IMR-90 (cell line): ENCODE measurements around the gene LSM8. TPM values are rescaled to one million over a fixed set of nuclear protein-coding genes. Genes with fewer than 3 reads are reported as not detected.

ENCODE experiments used
- ATAC-seq: fragments of 200-7000 bp; cut with Tn5 transposase; 2 replicates; pipeline ENCODE4 v1.9.1; 2020; ENCODE audit warnings: low read depth, mild to moderate bottlenecking, moderate library complexity
- BruUV-seq: library from RNA; stranded (reverse); fragments of 400-500 nt; replicated peaks from 2 replicates; lab custom pipeline; 2021; lab: Mats Ljungman, UMichigan
- CTCF ChIA-PET: fragments of 300-600 bp; formaldehyde crosslinking; extraction: SDS; loops from one replicate; lab custom pipeline; 2021; ENCODE audit warnings: antibody characterized with exemption; lab: Yijun Ruan, JAX
- POLR2A ChIA-PET: fragments of 300-600 bp; sonication (Branson Sonifier 250); formaldehyde crosslinking; loops from one replicate; lab custom pipeline; 2022; ENCODE audit warnings: antibody characterized with exemption; ENCODE audit not compliant: unreplicated experiment; lab: Charles Lee
- DNase-seq: peaks from one replicate; pipeline ENCODE4 v3.0.0; 2013
- H2AFZ ChIP-seq: replicated peaks from 2 replicates; pipeline ENCODE3; 2013; ENCODE audit warnings: low read length, mild to moderate bottlenecking; ENCODE audit not compliant: poor library complexity
- H2AK5ac ChIP-seq: 2 replicates; pipeline ENCODE4 v1.6.1; 2013; ENCODE audit warnings: low read depth, low read length, inconsistent platforms
- H2AK9ac ChIP-seq: replicated peaks from 2 replicates; pipeline ENCODE3; 2013; ENCODE audit warnings: mild to moderate bottlenecking, low read depth, low read length, moderate library complexity; ENCODE audit not compliant: poor library complexity
- H2BK120ac ChIP-seq: 2 replicates; pipeline ENCODE4 v1.6.1; 2013; ENCODE audit warnings: low read depth, low read length, inconsistent platforms
- H2BK15ac ChIP-seq: 3 replicates; pipeline ENCODE4 v1.6.1; 2013; ENCODE audit warnings: low read depth, low read length, inconsistent platforms
- H2BK20ac ChIP-seq: 2 replicates; pipeline ENCODE4 v1.6.1; 2013; ENCODE audit warnings: low read depth, mild to moderate bottlenecking, inconsistent platforms, low read length, moderate library complexity
- H2BK5ac ChIP-seq: 2 replicates; pipeline ENCODE4 v1.6.1; 2013; ENCODE audit warnings: mild to moderate bottlenecking, low read depth, low read length, inconsistent platforms; ENCODE audit not compliant: poor library complexity, severe bottlenecking
- H3K14ac ChIP-seq: replicated peaks from 2 replicates; pipeline ENCODE4 v1.6.1; 2013; ENCODE audit warnings: low read depth, low read length, inconsistent platforms
- H3K18ac ChIP-seq: 2 replicates; pipeline ENCODE4 v1.6.1; 2013; ENCODE audit warnings: low read depth, low read length, control low read depth
- H3K23ac ChIP-seq: 2 replicates; pipeline ENCODE4 v1.6.1; 2013; ENCODE audit warnings: low read depth, low read length, inconsistent platforms
- H3K27ac ChIP-seq: 2 replicates; pipeline ENCODE4 v1.5.1; 2013; ENCODE audit warnings: mild to moderate bottlenecking, control low read depth, low read length; ENCODE audit not compliant: insufficient read depth
- H3K27me3 ChIP-seq: 2 replicates; pipeline ENCODE4 v1.6.1; 2013; ENCODE audit warnings: low read length; ENCODE audit not compliant: control insufficient read depth, insufficient read depth
- H3K36me3 ChIP-seq: 2 replicates; pipeline ENCODE4 v1.6.1; 2013; ENCODE audit warnings: low read length, mixed read lengths; ENCODE audit not compliant: control insufficient read depth, insufficient read depth
- H3K4ac ChIP-seq: 2 replicates; pipeline ENCODE4 v1.6.1; 2013; ENCODE audit warnings: low read depth, low read length, inconsistent platforms
- H3K4me1 ChIP-seq: 2 replicates; pipeline ENCODE4 v1.6.1; 2013; ENCODE audit warnings: low read length, mixed read lengths; ENCODE audit not compliant: control insufficient read depth, insufficient read depth
- H3K4me2 ChIP-seq: 2 replicates; pipeline ENCODE4 v1.6.1; 2013; ENCODE audit warnings: low read depth, mild to moderate bottlenecking, control low read depth, low read length, moderate library complexity
- H3K4me3 ChIP-seq: 2 replicates; pipeline ENCODE4 v1.5.1; 2013; ENCODE audit warnings: low read depth, mild to moderate bottlenecking, control low read depth, low read length, moderate library complexity; ENCODE audit not compliant: insufficient read depth
- H3K56ac ChIP-seq: 2 replicates; pipeline ENCODE4 v1.6.1; 2013; ENCODE audit warnings: low read length, inconsistent platforms; ENCODE audit not compliant: insufficient read depth; ENCODE audit errors: extremely low read depth
- H3K79me1 ChIP-seq, 2 experiments: 2 replicates each; pipeline ENCODE4 v1.6.1; 2013; ENCODE audit warnings: low read length in 2 of 2, inconsistent platforms in 1 of 2, low read depth in 1 of 2
- H3K9ac ChIP-seq: 2 replicates; pipeline ENCODE4 v1.6.1; 2013; ENCODE audit warnings: low read depth, low read length, control low read depth
- H3K9me1 ChIP-seq: 2 replicates; pipeline ENCODE4 v1.6.1; 2013; ENCODE audit warnings: low read length, inconsistent platforms; ENCODE audit not compliant: insufficient read depth
- H3K9me3 ChIP-seq: 2 replicates; pipeline ENCODE4 v1.6.1; 2013; ENCODE audit warnings: low read length; ENCODE audit not compliant: control insufficient read depth, insufficient read depth
- H4K20me1 ChIP-seq: 2 replicates; pipeline ENCODE4 v1.6.1; 2013; ENCODE audit warnings: low read length, inconsistent platforms; ENCODE audit not compliant: insufficient read depth
- H4K5ac ChIP-seq: 2 replicates; pipeline ENCODE4 v1.6.1; 2013; ENCODE audit warnings: mild to moderate bottlenecking, low read depth, low read length, control low read depth
- H4K8ac ChIP-seq, 2 experiments: 2 replicates each; pipeline ENCODE4 v1.6.1; 2013; ENCODE audit warnings: low read depth in 2 of 2, low read length in 2 of 2, control low read depth in 1 of 2, inconsistent platforms in 1 of 2
- H4K91ac ChIP-seq: 2 replicates; pipeline ENCODE4 v1.6.1; 2013; ENCODE audit warnings: low read depth, low read length, inconsistent platforms; ENCODE audit not compliant: insufficient read depth
- BHLHE40 ChIP-seq: fragments of 150-350 bp; IDR thresholded peaks from 2 replicates; pipeline ENCODE4 v1.6.1; 2016; ENCODE audit warnings: mild to moderate bottlenecking, low read depth, low read length
- CTCF ChIP-seq: conservative IDR thresholded peaks from 2 replicates; pipeline ENCODE4 v1.5.1; 2012; ENCODE audit warnings: mild to moderate bottlenecking, low read depth, low read length, improper control_type of control experiment
- MAFK ChIP-seq: IDR thresholded peaks from 2 replicates; pipeline ENCODE4 v1.6.1; 2012; ENCODE audit warnings: low read depth, low read length, improper control_type of control experiment
- RAD21 ChIP-seq: IDR thresholded peaks from 2 replicates; pipeline ENCODE4 v1.6.1; 2012; ENCODE audit warnings: low read length, improper control_type of control experiment
- USF2 ChIP-seq: fragments of 150-350 bp; IDR thresholded peaks from 2 replicates; pipeline ENCODE4 v1.6.1; 2017; ENCODE audit warnings: mild to moderate bottlenecking, antibody characterized with exemption, low read length, low read depth
- WGBS, 2 experiments: methylation state at CpG; one replicate each; pipeline versions ENCODE4 v1.1.5 to v1.1.7; 2013; ENCODE audit warnings: missing lambda C conversion rate in 2 of 2; ENCODE audit not compliant: insufficient read length in 1 of 2; ENCODE audit errors: extremely low coverage in 2 of 2; 5-methylcytosine and 5-hydroxymethylcytosine counted together
- dilution Hi-C: fragments of 300-500 bp; cut with HindIII; formaldehyde crosslinking; loops from one replicate; pipeline ENCODE4 v1.14.3; 2018; ENCODE audit warnings: low sequenced_read_pairs; ENCODE audit not compliant: unreplicated experiment
- in situ Hi-C: fragments of 300-500 bp; cut with MboI; formaldehyde crosslinking; loops from 3 replicates; pipeline ENCODE4 v1.14.3; 2019; ENCODE audit warnings: low sequenced_read_pairs, inconsistent platforms, mixed read lengths
- intact Hi-C: fragments of 100-400 bp; cut with micrococcal nuclease; formaldehyde crosslinking; loops from 2 replicates; pipeline ENCODE4 v1.10.0; 2022
- polyA plus RNA-seq, 3 experiments: library from polyadenylated mRNA; depleted of rRNA; stranded (reverse); fragments of >200 nt; gene quantifications; 2 replicates each; pipeline ENCODE4 v1.2.3, GENCODE V29; 2012; ENCODE audit warnings: low replicate concordance in 1 of 3
- total RNA-seq: library from RNA; depleted of rRNA; stranded (reverse); fragments of >200 nt; gene quantifications from 2 replicates; pipeline ENCODE4 v1.2.3, GENCODE V29; 2012

LSM8 gene
- total and polyA plus RNA-seq, 2 of the 4 experiments (the other 2 are of a cell fraction), result 9.7 to 30.2 TPM

GRCh38 chr7:118182593-118183427 is 1.2 kb upstream of the LSM8 start:
- Histone ChIP-seq H3K9me3 (no peaks in the 10 kb centered on the region), H2AK9ac (no peak overlapping the region), H4K20me1 (no peaks in the 10 kb centered on the region; the same call in 1 of the 2 replicates), H4K91ac (peak overlapping the region; percentile 77), H3K4me3 (peak overlapping the region; percentile 74), H2AK5ac (no peak overlapping the region; the same call in 1 of the 2 replicates), H2BK20ac (no peak overlapping the region), H3K56ac (peak overlapping the region; percentile 97), H2BK5ac (peak overlapping the region; percentile 89), H3K4me1 (no peaks in the 10 kb centered on the region), H3K23ac (peak overlapping the region; percentile 97), H3K4me2 (peak overlapping the region; percentile 83), H3K27me3 (no peaks in the 10 kb centered on the region), H4K8ac (peak overlapping the region; percentile 97 to 98), H2AFZ (peak overlapping the region; percentile 87), H3K4ac (peak overlapping the region; percentile 95), H2BK120ac (no peak overlapping the region; the same call in 1 of the 2 replicates), H4K5ac (peak overlapping the region; percentile 87), H3K36me3 (peaks cover under 1% of the 10 kb centered on the region), H3K9ac (peak overlapping the region; percentile 97), H2BK15ac (no peak overlapping the region), H3K27ac (peak overlapping the region; percentile 80), H3K18ac (peak overlapping the region; percentile 62; the same call in 1 of the 2 replicates), H3K14ac (peak overlapping the region; percentile 99), H3K79me1 (peaks cover 13 to 35% of the 10 kb centered on the region in 2 experiments; a peak in 3 of 4 replicates), H3K9me1 (no peaks in the 10 kb centered on the region)
- CTCF ChIA-PET, result interaction anchor here (0.7 kb wide), 1 partner anchor 13 kb away, joined by 3 read pairs; no protein-coding TSS in a partner anchor
- dilution Hi-C loops (no loop called here), intact Hi-C loops (loop anchor here (5.0 kb wide), 1 partner anchor 311 kb away; the partner anchor contains the start of gene CTTNBP2), in situ Hi-C loops (no loop called here)
- TF ChIP-seq USF2 (no peak), CTCF (no peak), BHLHE40 (no peak), RAD21 (no peak), MAFK (peak; percentile 97)
- BruUV-seq, result no TSS peak
- WGBS, 2 experiments, result no CpG with 5 or more reads among the region's 13 CpGs
- POLR2A ChIA-PET, result no interaction called here
- no peak for ATAC-seq
- DNase-seq, result no peak
